PC-3 (cell line): ENCODE data around the gene WT1. TPM values are rescaled to one million over a fixed set of nuclear protein-coding genes. Genes with fewer than 3 reads are reported as not detected.

Experiments used
- ATAC-seq: fragments of 200-7000 bp; cut with Tn5 transposase; 2 replicates; pipeline ENCODE4 v1.9.1; 2020; ENCODE audit warnings: mild to moderate bottlenecking, moderate library complexity
- BruUV-seq: library from RNA; stranded (reverse); fragments of 400-500 nt; replicated peaks from 2 replicates; lab custom pipeline; 2021; lab: Mats Ljungman, UMichigan
- CTCF ChIA-PET: fragments of 300-600 bp; sonication (Branson Sonifier 250); formaldehyde crosslinking; loops from one replicate; lab custom pipeline; 2022; ENCODE audit warnings: antibody characterized with exemption; lab: Charles Lee
- POLR2A ChIA-PET: fragments of 300-600 bp; sonication (Branson Sonifier 250); formaldehyde crosslinking; loops from one replicate; lab custom pipeline; 2022; ENCODE audit warnings: antibody characterized with exemption; ENCODE audit not compliant: unreplicated experiment; lab: Charles Lee
- DNase-seq: peaks from one replicate; pipeline ENCODE4 v3.0.0-alpha.2; 2015
- H2AFZ ChIP-seq: fragments of 300-600 bp; sonication (generic); 2 replicates; pipeline ENCODE4 v1.6.0; 2016; ENCODE audit warnings: antibody characterized with exemption, low read length
- H3F3A ChIP-seq: fragments of 300-600 bp; sonication (generic); one replicate; pipeline ENCODE4 v1.6.0; 2017; ENCODE audit warnings: antibody characterized with exemption, low read length, control low read depth, mild to moderate bottlenecking; ENCODE audit not compliant: unreplicated experiment
- H3K27ac ChIP-seq: fragments of 300-600 bp; sonication (generic); 2 replicates; pipeline ENCODE4 v1.5.1; 2016; ENCODE audit warnings: mild to moderate bottlenecking, low read length
- H3K27me3 ChIP-seq: fragments of 300-600 bp; sonication (generic); 2 replicates; pipeline ENCODE4 v1.6.1; 2016; ENCODE audit warnings: low read length, mixed read lengths
- H3K36me3 ChIP-seq: fragments of 300-600 bp; sonication (generic); 2 replicates; pipeline ENCODE4 v1.6.1; 2016; ENCODE audit warnings: low read depth, mixed run types, low read length, mixed read lengths
- H3K4me1 ChIP-seq: fragments of 300-600 bp; sonication (generic); 2 replicates; pipeline ENCODE4 v1.5.1; 2016; ENCODE audit warnings: low read length; ENCODE audit not compliant: insufficient read depth
- H3K4me2 ChIP-seq: fragments of 300-600 bp; sonication (generic); 2 replicates; pipeline ENCODE4 v1.6.0; 2016; ENCODE audit warnings: low read length
- H3K4me3 ChIP-seq: fragments of 300-600 bp; sonication (generic); 2 replicates; pipeline ENCODE4 v1.5.1; 2016; ENCODE audit warnings: mild to moderate bottlenecking, low read length, mixed read lengths
- H3K79me2 ChIP-seq: fragments of 300-600 bp; sonication (generic); 2 replicates; pipeline ENCODE4 v1.6.1; 2017; ENCODE audit warnings: low read length, mixed read lengths
- H3K9ac ChIP-seq: fragments of 300-600 bp; sonication (generic); 2 replicates; pipeline ENCODE4 v1.6.0; 2016; ENCODE audit warnings: mild to moderate bottlenecking, low read length
- H3K9me2 ChIP-seq: fragments of 300-600 bp; sonication (generic); replicated peaks from 2 replicates; pipeline ENCODE4 v1.6.1; 2016; ENCODE audit warnings: mixed run types, low read length, mixed read lengths
- H3K9me3 ChIP-seq: fragments of 300-600 bp; sonication (generic); 2 replicates; pipeline ENCODE4 v1.6.1; 2016; ENCODE audit warnings: low read length, mixed read lengths
- H4K20me1 ChIP-seq: fragments of 300-600 bp; sonication (generic); 2 replicates; pipeline ENCODE4 v1.6.1; 2016; ENCODE audit warnings: low read length, mixed read lengths
- CTCF ChIP-seq: fragments of 300-600 bp; sonication (generic); conservative IDR thresholded peaks from 2 replicates; pipeline ENCODE4 v1.5.1; 2017; ENCODE audit warnings: antibody characterized with exemption, low read depth, mild to moderate bottlenecking, low read length
- EZH2 ChIP-seq: fragments of 300-600 bp; sonication (generic); IDR thresholded peaks from one replicate; pipeline ENCODE4 v1.6.1; 2017; ENCODE audit warnings: antibody characterized with exemption, mild to moderate bottlenecking, low read length; ENCODE audit not compliant: unreplicated experiment
- EZH2phosphoT487 ChIP-seq: fragments of 300-600 bp; sonication (generic); IDR thresholded peaks from 2 replicates; pipeline ENCODE4 v1.6.1; 2018; ENCODE audit warnings: mild to moderate bottlenecking, antibody characterized with exemption, low read length, borderline replicate concordance
- intact Hi-C: fragments of 100-400 bp; cut with micrococcal nuclease; formaldehyde crosslinking; loops from 2 replicates; pipeline ENCODE4 v1.9.0; 2023
- total RNA-seq: library from RNA; depleted of rRNA; stranded (reverse); fragments of >200 nt; gene quantifications from 2 replicates; pipeline ENCODE4 v1.2.3, GENCODE V29; 2014

The WT1 gene
- total RNA-seq, 1 experiment from 2014 or later: 9.1 TPM

GRCh38 chr11:32391479-32391878 is 43.9 kb downstream of the WT1 start:
- H3F3A ChIP-seq: no peaks in the 10 kb centered on the region
- no peaks in the 10 kb centered on the region for H3K9me2 ChIP-seq
- ATAC-seq: no peak
- H4K20me1 ChIP-seq: no peaks in the 10 kb centered on the region
- no peaks in the 10 kb centered on the region for H3K79me2 ChIP-seq
- no peaks in the 10 kb centered on the region for H3K36me3 ChIP-seq
- no peak overlapping the region for H2AFZ ChIP-seq
- H3K9me3 ChIP-seq: no peaks in the 10 kb centered on the region
- TF ChIP-seq EZH2 (no peak), EZH2phosphoT487 (no peak), CTCF (no peak)
- intact Hi-C loops: no loop called here
- 0 out of 2 replicates have a peak, but pooled peaks cover 3% of the 10 kb centered on the region for H3K4me1 ChIP-seq
- no peak overlapping the region for H3K4me3 ChIP-seq
- POLR2A ChIA-PET: no interaction called here
- CTCF ChIA-PET: no interaction called here
- DNase-seq: no peak
- no peaks in the 10 kb centered on the region for H3K27me3 ChIP-seq
- no peak overlapping the region for H3K27ac ChIP-seq
- H3K4me2 ChIP-seq: no peak overlapping the region
- H3K9ac ChIP-seq: no peak overlapping the region
- BruUV-seq: no TSS peak

GRCh38 chr11:32390712-32391111 is 44.6 kb downstream of the WT1 start:
- no peak overlapping the region for H2AFZ ChIP-seq
- H3F3A ChIP-seq: no peaks in the 10 kb centered on the region
- H3K9ac ChIP-seq: no peak overlapping the region
- H4K20me1 ChIP-seq: no peaks in the 10 kb centered on the region
- ChIA-PET POLR2A (interaction anchor here (0.7 kb wide), 1 partner anchor 701 kb away, joined by 3 read pairs; no protein-coding TSS in a partner anchor), CTCF (no interaction called here)
- intact Hi-C loops: no loop called here
- H3K4me1 ChIP-seq: 0 out of 2 replicates have a peak, but pooled peaks cover 4% of the 10 kb centered on the region
- H3K79me2 ChIP-seq: no peaks in the 10 kb centered on the region
- DNase-seq: no peak
- H3K4me3 ChIP-seq: no peak overlapping the region
- no peak for ATAC-seq
- no peak overlapping the region for H3K4me2 ChIP-seq
- H3K9me3 ChIP-seq: no peaks in the 10 kb centered on the region
- H3K27me3 ChIP-seq: no peaks in the 10 kb centered on the region
- no TSS peak for BruUV-seq
- TF ChIP-seq EZH2 (no peak), EZH2phosphoT487 (no peak), CTCF (no peak)
- no peaks in the 10 kb centered on the region for H3K9me2 ChIP-seq
- no peak overlapping the region for H3K27ac ChIP-seq
- H3K36me3 ChIP-seq: no peaks in the 10 kb centered on the region

- Histone ChIP-seq H3K4me1 (0 out of 2 replicates have a peak, but pooled peaks cover 4% of the 10 kb centered on the region), H3K79me2 (no peaks in the 10 kb centered on the region), H3K9ac (no peak overlapping the region), H3K9me3 (no peaks in the 10 kb centered on the region), H3K4me2 (no peak overlapping the region), H3K36me3 (no peaks in the 10 kb centered on the region), H3K27me3 (no peaks in the 10 kb centered on the region), H4K20me1 (no peaks in the 10 kb centered on the region), H3K9me2 (no peaks in the 10 kb centered on the region), H3K4me3 (no peak overlapping the region), H3F3A (no peaks in the 10 kb centered on the region), H3K27ac (no peak overlapping the region), H2AFZ (no peak overlapping the region)
- ATAC-seq: no peak
- intact Hi-C loops: no loop called here
- ChIA-PET POLR2A (no interaction called here), CTCF (no interaction called here)
- no peak for DNase-seq
- TF ChIP-seq CTCF (no peak), EZH2phosphoT487 (no peak), EZH2 (no peak)
- no TSS peak for BruUV-seq
Measured at GRCh38 chr11:32388871-32389770, 46.2 kb downstream of the WT1 start.
